Measurements from ENCODE around the gene PWWP2B. TPM values are rescaled to one million over a fixed set of nuclear protein-coding genes. Genes with fewer than 3 reads are reported as not detected.
"Not testable (repeated sequence)": the region's sequence is repeated elsewhere in the genome, so short reads cannot be mapped to it uniquely, and the experiment has no call there.

PWWP2B gene
- polyA plus RNA-seq, 1 donor: 23.7 TPM

- H3K27ac ChIP-seq (ENCODE audit: low read length); H3K27me3 ChIP-seq (ENCODE audit: control insufficient read depth, insufficient read depth, low read length); DNase-seq; H3K9me3 ChIP-seq (ENCODE audit: control insufficient read depth, low read depth, low read length); H3K36me3 ChIP-seq (ENCODE audit: control insufficient read depth, insufficient read depth, low read length); H3K4me3 ChIP-seq (ENCODE audit: low read length): not testable (repeated sequence)
- H3K4me1 ChIP-seq (ENCODE audit: control insufficient read depth, insufficient read depth, low read length): peaks cover 34% of the 10 kb centered on the region
- no CpG with 5 or more reads among the region's 1 CpG for WGBS (ENCODE audit: insufficient coverage, low lambda C conversion rate)
Measured at GRCh38 chr10:132386896-132387295, 10.1 kb upstream of the PWWP2B start.

- H3K9me3 ChIP-seq (ENCODE audit: control insufficient read depth, low read depth, low read length): no peaks in the 10 kb centered on the region
- no peaks in the 10 kb centered on the region for H3K36me3 ChIP-seq (ENCODE audit: control insufficient read depth, insufficient read depth, low read length)
- peak overlapping the region; percentile 28 for H3K4me3 ChIP-seq (ENCODE audit: low read length)
- peaks cover 34% of the 10 kb centered on the region for H3K4me1 ChIP-seq (ENCODE audit: control insufficient read depth, insufficient read depth, low read length)
- DNase-seq: peak; percentile 68 to 72
- WGBS (ENCODE audit: insufficient coverage, low lambda C conversion rate): no CpG with 5 or more reads among the region's 26 CpGs
- H3K27ac ChIP-seq (ENCODE audit: low read length): peak overlapping the region; percentile 43
- peaks cover 2% of the 10 kb centered on the region for H3K27me3 ChIP-seq (ENCODE audit: control insufficient read depth, insufficient read depth, low read length)
Measured at GRCh38 chr10:132387764-132388210, 9.2 kb upstream of the PWWP2B start.

DNA sequence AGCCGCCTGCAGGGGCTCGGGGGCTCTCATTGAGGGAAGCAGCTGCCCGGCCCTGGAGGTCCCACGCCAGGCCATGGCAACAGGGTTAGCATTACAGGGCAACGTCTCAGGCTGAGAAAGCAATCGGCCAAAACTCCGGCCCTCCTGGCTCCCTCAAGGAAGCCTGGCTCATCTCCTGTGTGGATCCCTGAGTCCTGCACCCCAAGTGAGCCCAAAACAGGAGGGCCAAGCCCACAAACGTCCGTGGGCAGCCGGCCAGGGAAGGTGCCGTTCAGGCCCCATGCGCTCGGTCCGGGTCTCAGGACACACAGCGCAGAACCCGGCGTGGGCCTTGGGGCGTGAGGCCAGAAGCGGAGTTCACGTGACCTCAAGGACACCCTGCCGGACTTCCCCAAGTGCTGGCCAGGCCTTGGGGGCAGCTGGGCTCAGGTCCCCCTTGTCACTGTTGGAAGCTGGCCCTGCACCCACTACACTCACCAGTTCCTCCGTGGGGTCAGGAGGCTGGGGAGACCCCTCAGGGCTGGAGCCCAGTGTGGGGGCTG, 8.0 kb upstream of the PWWP2B start:
- Histone ChIP-seq H3K4me1 (ENCODE audit: control insufficient read depth, insufficient read depth, low read length) (peaks cover 34% of the 10 kb centered on the region), H3K27ac (ENCODE audit: low read length) (no peak overlapping the region), H3K36me3 (ENCODE audit: control insufficient read depth, insufficient read depth, low read length) (no peaks in the 10 kb centered on the region), H3K9me3 (ENCODE audit: control insufficient read depth, low read depth, low read length) (no peaks in the 10 kb centered on the region), H3K4me3 (ENCODE audit: low read length) (no peak overlapping the region), H3K27me3 (ENCODE audit: control insufficient read depth, insufficient read depth, low read length) (no peaks in the 10 kb centered on the region)
- WGBS (ENCODE audit: insufficient coverage, low lambda C conversion rate): no CpG with 5 or more reads among the region's 22 CpGs
- no peak for DNase-seq

DNA sequence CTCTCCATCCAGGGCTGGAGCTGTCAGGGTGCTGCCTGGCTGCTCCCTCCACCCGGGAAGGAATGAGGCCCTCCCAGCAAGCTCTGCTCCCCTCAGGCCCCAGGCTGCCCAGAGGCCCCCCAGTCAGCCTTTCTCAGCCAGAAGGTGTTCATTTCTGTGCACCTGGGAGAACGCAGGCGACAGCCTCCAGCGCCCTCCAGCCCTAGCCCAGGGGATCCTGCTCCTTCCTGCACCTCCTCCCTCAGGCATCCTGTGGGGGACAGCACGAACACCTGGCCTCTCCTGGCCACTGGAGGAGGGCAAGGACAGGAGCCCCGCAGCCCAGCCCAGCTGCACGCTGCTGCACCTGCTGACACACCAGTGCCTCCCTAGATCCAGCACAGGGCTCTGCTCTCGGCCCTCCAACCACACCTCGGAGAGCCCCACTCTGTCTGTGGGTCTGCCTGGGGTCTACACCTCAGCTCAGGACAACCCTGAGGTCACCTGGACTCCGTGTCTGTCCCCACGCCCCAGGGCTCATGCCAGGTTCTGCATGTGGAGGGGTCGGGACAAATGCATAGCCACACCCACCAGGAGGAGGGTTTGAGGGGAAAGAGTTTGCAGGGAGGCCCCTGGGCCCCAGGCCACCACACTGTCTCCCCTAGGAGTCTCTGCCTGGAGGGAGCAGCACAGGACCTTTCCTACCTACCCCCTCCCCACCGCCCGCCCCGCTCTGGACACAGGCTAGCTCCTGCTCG, 7.4 kb upstream of the PWWP2B start:
- DNase-seq: peak in 1 of 2 donors; percentile 64
- peaks cover 38% of the 10 kb centered on the region for H3K4me1 ChIP-seq (ENCODE audit: control insufficient read depth, insufficient read depth, low read length)
- no peaks in the 10 kb centered on the region for H3K27me3 ChIP-seq (ENCODE audit: control insufficient read depth, insufficient read depth, low read length)
- H3K36me3 ChIP-seq (ENCODE audit: control insufficient read depth, insufficient read depth, low read length): no peaks in the 10 kb centered on the region
- no CpG with 5 or more reads among the region's 16 CpGs for WGBS (ENCODE audit: insufficient coverage, low lambda C conversion rate)
- no peak overlapping the region for H3K27ac ChIP-seq (ENCODE audit: low read length)
- no peak overlapping the region for H3K4me3 ChIP-seq (ENCODE audit: low read length)
- H3K9me3 ChIP-seq (ENCODE audit: control insufficient read depth, low read depth, low read length): no peaks in the 10 kb centered on the region

GRCh38 chr10:132390170-132390920, 6.7 kb upstream of the PWWP2B start:
- H3K36me3 ChIP-seq (ENCODE audit: control insufficient read depth, insufficient read depth, low read length): no peaks in the 10 kb centered on the region
- WGBS (ENCODE audit: insufficient coverage, low lambda C conversion rate): no CpG with 5 or more reads among the region's 8 CpGs
- peaks cover 45% of the 10 kb centered on the region for H3K4me1 ChIP-seq (ENCODE audit: control insufficient read depth, insufficient read depth, low read length)
- no peak overlapping the region for H3K27ac ChIP-seq (ENCODE audit: low read length)
- no peaks in the 10 kb centered on the region for H3K27me3 ChIP-seq (ENCODE audit: control insufficient read depth, insufficient read depth, low read length)
- no peak for DNase-seq
- no peaks in the 10 kb centered on the region for H3K9me3 ChIP-seq (ENCODE audit: control insufficient read depth, low read depth, low read length)
- H3K4me3 ChIP-seq (ENCODE audit: low read length): no peak overlapping the region

DNA sequence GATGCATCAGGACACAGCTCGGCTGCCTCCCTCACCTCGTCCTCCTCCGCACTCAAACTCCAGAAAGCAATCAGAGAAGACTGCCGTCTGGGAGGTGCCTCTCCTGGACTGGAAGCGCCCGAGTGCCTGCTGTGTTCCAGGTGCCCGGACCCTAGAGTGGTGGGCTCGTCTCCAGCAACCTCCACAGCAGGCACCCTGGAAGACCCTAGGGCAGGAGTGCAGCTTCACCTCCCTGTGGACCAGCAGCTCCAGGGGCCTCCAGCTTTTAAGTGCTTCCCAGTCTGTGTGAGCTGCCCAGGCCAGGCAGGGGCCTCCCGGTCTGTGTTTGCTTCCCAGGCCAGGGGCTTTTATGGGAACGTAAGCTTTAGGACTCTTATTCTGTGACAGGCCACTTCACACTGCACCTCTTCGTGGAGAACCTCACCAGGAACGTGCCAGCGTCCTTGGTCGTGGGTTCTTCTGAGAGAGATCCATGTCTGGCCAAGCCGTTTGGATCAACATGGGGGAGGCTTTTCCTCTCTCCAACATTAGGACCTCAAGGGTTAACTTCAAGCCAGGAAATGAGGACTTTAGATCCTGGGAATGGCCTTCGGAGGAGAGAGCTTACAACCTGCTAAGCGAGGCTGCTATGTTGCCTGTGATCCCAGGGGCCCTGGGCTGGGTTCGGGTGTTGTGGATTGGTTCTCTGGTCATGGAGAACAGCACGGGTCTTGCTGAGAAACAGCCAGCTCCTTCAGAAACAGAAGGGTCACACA, 5.9 kb upstream of the PWWP2B start:
- no CpG with 5 or more reads among the region's 19 CpGs for WGBS (ENCODE audit: insufficient coverage, low lambda C conversion rate)
- no peak overlapping the region for H3K4me3 ChIP-seq (ENCODE audit: low read length)
- H3K9me3 ChIP-seq (ENCODE audit: control insufficient read depth, low read depth, low read length): no peaks in the 10 kb centered on the region
- H3K27ac ChIP-seq (ENCODE audit: low read length): no peak overlapping the region
- peaks cover 49% of the 10 kb centered on the region for H3K4me1 ChIP-seq (ENCODE audit: control insufficient read depth, insufficient read depth, low read length)
- no peaks in the 10 kb centered on the region for H3K27me3 ChIP-seq (ENCODE audit: control insufficient read depth, insufficient read depth, low read length)
- peak in 1 of 2 donors; percentile 47 for DNase-seq
- H3K36me3 ChIP-seq (ENCODE audit: control insufficient read depth, insufficient read depth, low read length): no peaks in the 10 kb centered on the region

GRCh38 chr10:132391676-132392020, 5.4 kb upstream of the PWWP2B start:
- H3K27me3 ChIP-seq (ENCODE audit: control insufficient read depth, insufficient read depth, low read length): no peaks in the 10 kb centered on the region
- DNase-seq: no peak
- no peak overlapping the region for H3K27ac ChIP-seq (ENCODE audit: low read length)
- no peaks in the 10 kb centered on the region for H3K9me3 ChIP-seq (ENCODE audit: control insufficient read depth, low read depth, low read length)
- no CpG with 5 or more reads among the region's 4 CpGs for WGBS (ENCODE audit: insufficient coverage, low lambda C conversion rate)
- peaks cover 45% of the 10 kb centered on the region for H3K4me1 ChIP-seq (ENCODE audit: control insufficient read depth, insufficient read depth, low read length)
- no peaks in the 10 kb centered on the region for H3K36me3 ChIP-seq (ENCODE audit: control insufficient read depth, insufficient read depth, low read length)
- H3K4me3 ChIP-seq (ENCODE audit: low read length): no peak overlapping the region

DNA sequence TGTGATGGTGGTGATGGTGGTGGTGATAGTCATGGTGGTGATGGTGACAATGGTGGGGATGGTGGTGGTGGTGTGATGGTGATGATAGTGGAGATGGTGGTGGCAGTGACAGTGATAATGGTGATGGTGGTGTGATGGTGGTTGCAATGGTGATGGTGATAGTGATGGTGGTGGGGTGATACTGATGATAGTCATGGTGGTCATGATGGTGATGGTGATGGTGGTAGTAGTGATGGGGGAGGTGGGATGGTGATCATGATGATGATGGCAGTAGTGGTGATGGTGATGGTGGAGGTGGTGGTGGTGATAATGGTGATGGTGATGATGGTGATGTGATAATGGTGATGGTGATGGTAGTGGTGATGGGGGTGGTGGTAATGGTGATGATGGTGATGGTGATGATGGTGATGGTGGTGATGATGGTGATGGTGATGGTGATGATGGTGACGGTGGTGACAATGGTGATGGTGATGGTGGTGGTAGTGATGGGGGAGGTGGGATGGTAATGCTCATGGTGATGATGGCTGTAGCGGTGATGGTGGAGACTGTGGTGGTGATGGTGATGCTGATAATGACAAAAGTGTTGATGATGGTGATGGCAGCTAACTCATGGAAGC, 4.7 kb upstream of the PWWP2B start:
- WGBS (ENCODE audit: insufficient coverage, low lambda C conversion rate): no CpG with 5 or more reads among the region's 2 CpGs
- no peak overlapping the region for H3K27ac ChIP-seq (ENCODE audit: low read length)
- H3K27me3 ChIP-seq (ENCODE audit: control insufficient read depth, insufficient read depth, low read length): no peaks in the 10 kb centered on the region
- H3K9me3 ChIP-seq (ENCODE audit: control insufficient read depth, low read depth, low read length): no peaks in the 10 kb centered on the region
- peaks cover 45% of the 10 kb centered on the region for H3K4me1 ChIP-seq (ENCODE audit: control insufficient read depth, insufficient read depth, low read length)
- DNase-seq: no peak
- no peak overlapping the region for H3K4me3 ChIP-seq (ENCODE audit: low read length)
- no peaks in the 10 kb centered on the region for H3K36me3 ChIP-seq (ENCODE audit: control insufficient read depth, insufficient read depth, low read length)

GRCh38 chr10:132392811-132393694, 3.9 kb upstream of the PWWP2B start:
- Histone ChIP-seq H3K27ac (ENCODE audit: low read length) (no peak overlapping the region), H3K27me3 (ENCODE audit: control insufficient read depth, insufficient read depth, low read length) (no peaks in the 10 kb centered on the region), H3K36me3 (ENCODE audit: control insufficient read depth, insufficient read depth, low read length) (no peaks in the 10 kb centered on the region), H3K9me3 (ENCODE audit: control insufficient read depth, low read depth, low read length) (no peaks in the 10 kb centered on the region), H3K4me3 (ENCODE audit: low read length) (no peak overlapping the region), H3K4me1 (ENCODE audit: control insufficient read depth, insufficient read depth, low read length) (peaks cover 43% of the 10 kb centered on the region)
- no CpG with 5 or more reads among the region's 12 CpGs for WGBS (ENCODE audit: insufficient coverage, low lambda C conversion rate)
- no peak for DNase-seq

All from large intestine (tissue), 3 donors.